ENCODE data around the gene C2CD3.

The C2CD3 gene, protein sequence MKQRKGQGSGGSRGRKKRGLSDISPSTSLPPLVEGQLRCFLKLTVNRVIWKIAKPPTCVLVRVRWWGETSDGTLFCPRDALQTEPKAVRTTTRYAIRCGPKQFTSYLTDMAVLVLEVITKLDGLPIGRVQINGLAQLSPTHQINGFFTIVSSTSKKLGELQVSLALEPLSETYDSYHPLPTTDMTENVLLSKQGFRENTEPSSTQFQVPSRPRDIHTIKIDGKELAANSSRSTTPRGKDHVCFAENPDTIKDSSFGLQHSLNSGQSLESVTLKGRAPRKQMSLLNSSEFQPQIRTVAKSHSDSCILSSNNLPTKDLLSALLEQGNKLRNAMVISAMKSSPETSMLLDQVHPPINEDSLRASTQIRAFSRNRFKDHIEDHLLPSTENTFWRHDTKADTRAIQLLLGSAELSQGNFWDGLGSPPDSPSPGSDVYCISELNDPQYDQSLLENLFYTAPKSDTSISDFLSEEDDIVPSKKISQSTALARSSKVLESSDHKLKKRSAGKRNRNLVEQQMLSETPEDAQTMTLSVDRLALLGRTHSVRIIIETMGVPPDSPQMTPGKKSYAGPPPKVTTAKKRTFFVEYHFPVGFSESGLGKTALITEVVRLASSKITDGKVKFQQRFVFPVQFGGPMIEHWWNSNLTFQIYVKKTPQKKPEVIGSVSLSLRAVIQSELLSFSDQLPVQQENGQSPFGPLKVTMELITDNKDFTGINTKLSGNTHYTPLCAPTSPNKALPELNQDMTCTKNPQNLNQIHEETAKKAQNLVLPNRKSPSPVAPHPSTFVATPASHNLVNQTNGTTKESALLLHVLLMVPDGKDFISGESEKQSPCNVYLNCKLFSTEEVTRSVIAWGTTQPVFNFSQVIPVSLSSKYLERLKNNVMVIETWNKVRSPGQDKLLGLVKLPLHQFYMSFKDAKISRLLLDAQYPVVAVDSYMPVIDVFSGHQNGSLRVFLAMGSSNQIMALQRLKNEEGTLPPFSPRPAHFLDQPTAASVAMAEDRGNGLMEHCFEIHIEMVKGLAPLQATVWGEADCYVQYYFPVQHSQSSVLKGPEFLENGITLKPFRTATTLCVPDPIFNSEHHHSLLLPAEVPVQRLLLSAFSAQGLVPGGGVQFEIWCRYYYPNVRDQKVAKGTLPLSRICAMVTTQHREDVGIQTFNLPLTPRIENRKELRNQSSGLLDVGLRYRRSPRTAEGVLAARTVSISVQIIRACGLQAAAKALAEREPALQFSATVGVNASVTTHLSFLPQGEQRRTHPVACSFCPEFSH (N-terminal part only)

DNA sequence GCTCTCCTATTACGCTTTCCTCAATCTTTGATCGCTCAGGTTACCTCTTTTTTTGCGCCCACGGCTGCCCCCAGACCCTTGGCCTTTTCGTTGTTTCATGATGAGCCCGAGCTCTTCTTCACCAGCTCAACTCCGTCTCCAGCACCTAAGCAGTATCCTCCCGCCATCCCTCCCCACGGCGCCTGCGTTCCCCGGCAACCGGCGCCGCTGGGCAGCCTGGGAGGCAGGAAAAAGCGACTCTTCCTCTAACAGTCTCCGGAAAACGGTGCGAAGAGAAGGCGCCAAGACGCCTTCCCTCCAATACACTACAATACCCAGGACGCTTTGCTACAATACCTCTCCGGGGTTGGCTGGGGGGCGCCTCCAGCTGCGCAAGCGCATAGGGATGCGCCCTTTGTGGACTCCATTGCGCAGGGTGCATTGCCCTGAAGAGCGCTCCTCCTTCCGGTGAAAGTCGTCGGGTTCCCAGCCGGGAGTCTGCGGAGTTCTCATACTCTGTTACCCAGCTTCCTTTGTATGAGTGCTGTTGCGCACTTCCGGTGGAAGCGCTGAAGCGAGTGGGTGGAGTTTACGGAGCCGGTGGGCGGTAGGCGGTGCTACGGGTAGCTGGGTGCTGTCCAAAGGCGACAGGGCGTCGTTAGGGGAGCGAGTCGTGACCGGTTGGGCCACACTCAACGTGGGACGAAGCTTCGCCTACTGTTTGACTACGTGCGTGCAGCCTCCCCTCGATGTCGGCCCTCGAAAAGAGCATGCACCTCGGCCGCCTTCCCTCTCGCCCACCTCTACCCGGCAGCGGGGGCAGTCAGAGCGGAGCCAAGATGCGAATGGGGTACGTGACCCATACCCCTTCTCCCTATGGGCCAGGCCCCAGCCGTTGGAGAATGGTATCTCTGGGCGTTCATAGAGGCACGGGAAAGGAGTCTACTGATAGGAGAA is at the start of gene C2CD3, which contains the start of gene PPME1:
TSS of gene C2CD3 (minus strand) at position 309 of the 936 bp plus-strand sequence. CDS start at position 99, 210 bp downstream.
TSS of gene PPME1 (plus strand) at position 596 of the 936 bp plus-strand sequence. CDS start at position 729, 133 bp downstream.
- Histone ChIP-seq H3K4me3 (peak within 1 kb of the TSS; percentile 85 to 91), H3K4me1 (peaks cover 0 to 43% (median 16%) of the 10 kb centered on the region in 4 donors), H3K27me3 (no peaks in the 10 kb centered on the region), H3K27ac (peak within 1 kb of the TSS; percentile 90 to 96), H3K36me3 (peaks cover 0 to 20% (median 0%) of the 10 kb centered on the region in 3 donors), H3K9me3 (no peaks in the 10 kb centered on the region)
- intact Hi-C loops (cut with DNase I; ENCODE audit: low total_unique reads): loop anchor here (10.0 kb wide), 1 partner anchor 206 kb away; no protein-coding TSS in a partner anchor
- TF ChIP-seq, protein P1, sequence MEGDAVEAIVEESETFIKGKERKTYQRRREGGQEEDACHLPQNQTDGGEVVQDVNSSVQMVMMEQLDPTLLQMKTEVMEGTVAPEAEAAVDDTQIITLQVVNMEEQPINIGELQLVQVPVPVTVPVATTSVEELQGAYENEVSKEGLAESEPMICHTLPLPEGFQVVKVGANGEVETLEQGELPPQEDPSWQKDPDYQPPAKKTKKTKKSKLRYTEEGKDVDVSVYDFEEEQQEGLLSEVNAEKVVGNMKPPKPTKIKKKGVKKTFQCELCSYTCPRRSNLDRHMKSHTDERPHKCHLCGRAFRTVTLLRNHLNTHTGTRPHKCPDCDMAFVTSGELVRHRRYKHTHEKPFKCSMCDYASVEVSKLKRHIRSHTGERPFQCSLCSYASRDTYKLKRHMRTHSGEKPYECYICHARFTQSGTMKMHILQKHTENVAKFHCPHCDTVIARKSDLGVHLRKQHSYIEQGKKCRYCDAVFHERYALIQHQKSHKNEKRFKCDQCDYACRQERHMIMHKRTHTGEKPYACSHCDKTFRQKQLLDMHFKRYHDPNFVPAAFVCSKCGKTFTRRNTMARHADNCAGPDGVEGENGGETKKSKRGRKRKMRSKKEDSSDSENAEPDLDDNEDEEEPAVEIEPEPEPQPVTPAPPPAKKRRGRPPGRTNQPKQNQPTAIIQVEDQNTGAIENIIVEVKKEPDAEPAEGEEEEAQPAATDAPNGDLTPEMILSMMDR (IDR thresholded peaks at IDR 0.05): peak in 1 of 2 experiments; percentile 3
- DNase-seq: peak; percentile 98 to 99

DNA sequence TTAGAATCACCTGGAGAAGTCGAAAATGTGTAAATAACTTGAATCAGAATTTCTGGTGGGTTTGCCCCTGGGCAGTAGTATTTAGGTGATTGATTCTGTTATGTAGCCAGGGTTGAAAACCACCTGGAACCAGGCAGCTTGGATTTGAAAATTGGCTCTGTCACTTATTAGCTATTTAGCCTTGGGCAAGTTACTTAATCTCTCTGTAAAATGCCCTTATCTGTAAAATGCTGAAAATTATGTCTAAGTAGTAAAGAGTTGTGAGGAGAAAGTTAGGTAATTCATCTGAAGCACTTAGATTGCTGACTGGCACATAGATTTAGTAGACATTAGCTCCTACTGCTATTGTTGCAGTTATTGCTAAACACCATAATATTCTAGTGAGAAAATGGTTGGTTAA is 49.6 kb upstream of the C2CD3 start:
- intact Hi-C loops (cut with DNase I; ENCODE audit: low total_unique reads): no loop called here
- no peak overlapping the region for H3K27ac ChIP-seq

DNA sequence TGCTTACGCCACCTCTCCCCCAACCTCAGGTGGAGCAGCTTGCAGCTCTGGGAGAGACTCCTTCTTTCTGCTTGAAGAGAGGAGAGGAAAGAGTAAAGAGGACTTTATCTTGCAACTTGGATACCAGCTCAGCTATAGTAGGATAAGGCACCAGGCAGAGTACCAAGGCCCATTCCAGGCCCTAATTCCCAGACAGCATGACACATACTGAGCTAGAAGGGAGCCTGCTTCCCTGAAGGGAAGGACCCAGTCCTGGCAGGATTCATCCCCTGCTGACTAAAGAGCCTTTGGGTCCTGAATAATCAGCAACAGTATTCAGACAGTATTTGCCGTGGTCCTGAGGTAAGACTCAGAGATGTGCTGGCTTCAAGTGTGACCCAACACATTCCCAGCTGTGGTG is 41.7 kb upstream of the C2CD3 start:
- H3K9me3 ChIP-seq: no peaks in the 10 kb centered on the region
- H3K27ac ChIP-seq: no peak overlapping the region
- no peak for DNase-seq
- no peaks in the 10 kb centered on the region for H3K4me1 ChIP-seq
- H3K27me3 ChIP-seq: no peaks in the 10 kb centered on the region
- no peak overlapping the region for H3K4me3 ChIP-seq
- intact Hi-C loops (cut with DNase I; ENCODE audit: low total_unique reads): no loop called here
- peaks cover 36 to 54% (median 46%) of the 10 kb centered on the region in 3 donors for H3K36me3 ChIP-seq
- TF ChIP-seq, protein P1 (IDR thresholded peaks at IDR 0.05): no peak

More for the DNA sequence above, 49.6 kb upstream of the C2CD3 start:
- DNase-seq: no peak
- Histone ChIP-seq H3K9me3 (no peaks in the 10 kb centered on the region), H3K36me3 (peaks cover 0 to 14% (median 0%) of the 10 kb centered on the region in 3 donors), H3K4me1 (no peaks in the 10 kb centered on the region), H3K4me3 (no peak overlapping the region), H3K27me3 (no peaks in the 10 kb centered on the region)
- TF ChIP-seq, protein P1 (IDR thresholded peaks at IDR 0.05): no peak

DNA sequence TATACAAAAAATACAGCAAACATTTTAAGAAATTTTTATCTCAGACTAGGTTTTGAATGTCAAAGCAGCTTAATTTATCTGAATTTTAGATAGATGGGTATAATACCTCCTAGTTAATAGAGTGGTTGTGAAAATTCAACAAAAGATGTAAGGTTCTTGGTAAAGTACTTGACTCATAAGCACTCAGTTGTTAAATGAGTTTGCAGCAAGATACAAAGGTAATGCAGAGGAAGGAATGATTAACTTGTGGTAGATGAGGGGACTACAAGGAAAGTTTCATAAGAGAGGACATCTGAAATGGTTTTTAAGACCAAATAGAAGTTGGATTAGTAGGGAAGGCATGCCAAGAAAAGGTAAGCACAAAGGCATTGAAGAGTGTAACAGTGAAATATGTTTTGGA is 37.7 kb upstream of the C2CD3 start:
- H3K9me3 ChIP-seq: no peaks in the 10 kb centered on the region
- peaks cover 36 to 67% (median 66%) of the 10 kb centered on the region in 3 donors for H3K36me3 ChIP-seq
- no peak overlapping the region for H3K4me3 ChIP-seq
- no peaks in the 10 kb centered on the region for H3K27me3 ChIP-seq
- TF ChIP-seq, protein P1 (IDR thresholded peaks at IDR 0.05): no peak
- DNase-seq: no peak
- no peak overlapping the region for H3K27ac ChIP-seq
- intact Hi-C loops (cut with DNase I; ENCODE audit: low total_unique reads): no loop called here
- H3K4me1 ChIP-seq: no peaks in the 10 kb centered on the region
